ENCODE results near the gene ZNF800.

ZNF800 gene

DNA sequence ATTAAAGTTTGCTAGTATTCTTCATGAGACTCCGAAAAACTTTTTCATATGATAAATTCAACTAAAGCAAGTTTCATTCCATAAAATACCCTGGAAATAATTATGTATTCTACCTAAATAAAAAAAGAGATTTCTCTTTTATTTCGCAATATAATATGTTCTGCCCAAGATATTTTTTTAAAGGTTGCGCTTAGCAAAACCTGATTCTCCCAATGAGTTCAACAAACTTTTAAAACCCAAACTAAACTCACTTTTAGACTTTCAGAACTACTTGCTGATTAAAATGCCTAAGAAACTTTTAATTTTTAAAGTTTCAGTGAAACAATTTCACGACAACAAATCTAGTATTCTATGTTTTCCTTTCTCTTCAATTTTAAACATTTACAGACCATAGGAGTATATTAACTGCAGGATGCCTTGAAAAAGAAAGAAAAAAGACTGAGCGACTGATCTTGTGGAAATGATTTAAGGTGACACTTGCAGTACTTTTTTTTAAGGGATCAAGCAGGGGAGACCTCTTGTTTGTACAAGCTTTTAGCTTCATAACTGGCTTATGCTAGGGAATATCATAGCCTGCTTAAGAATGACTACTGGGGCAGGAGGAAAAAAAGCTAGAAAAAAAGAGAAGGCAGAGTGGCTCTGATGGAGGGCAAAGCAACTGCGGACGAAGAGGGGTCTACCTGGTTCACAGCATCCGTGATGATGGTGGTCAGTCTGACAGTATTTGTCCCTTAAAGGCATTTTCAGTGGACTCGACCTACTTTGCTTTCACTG is 1.5 kb downstream of the ZNF800 start:
- DNase-seq = no peak

DNA sequence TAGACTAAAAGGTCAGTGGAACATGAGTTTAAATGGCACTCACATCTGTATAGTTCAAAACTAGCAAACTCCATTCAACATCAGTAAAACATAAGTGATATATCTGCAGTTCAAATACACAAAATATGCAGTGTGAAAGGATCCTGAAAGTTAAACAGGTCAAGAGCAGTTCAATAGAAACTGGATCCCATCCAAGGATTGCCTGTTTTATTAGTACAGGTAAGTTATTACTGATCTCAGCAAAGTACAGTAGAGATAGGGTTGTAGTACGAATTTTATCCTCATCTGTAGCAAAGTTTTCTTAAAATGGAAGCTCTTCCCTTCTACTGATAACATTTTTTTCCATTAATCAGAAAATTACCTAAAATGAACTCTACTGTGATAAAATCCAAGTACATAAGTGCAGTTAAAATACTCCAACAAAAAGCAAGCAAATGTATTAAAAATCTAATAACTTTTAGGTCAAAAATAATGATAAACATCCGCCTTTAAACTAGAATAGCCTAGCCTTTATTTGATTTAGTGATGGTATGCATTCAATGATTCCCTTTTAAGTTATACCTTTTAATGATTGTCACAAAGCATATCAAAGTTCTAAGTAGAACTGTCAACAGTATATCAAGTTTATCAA is 2.2 kb downstream of the ZNF800 start:
- DNase-seq = no peak

DNA sequence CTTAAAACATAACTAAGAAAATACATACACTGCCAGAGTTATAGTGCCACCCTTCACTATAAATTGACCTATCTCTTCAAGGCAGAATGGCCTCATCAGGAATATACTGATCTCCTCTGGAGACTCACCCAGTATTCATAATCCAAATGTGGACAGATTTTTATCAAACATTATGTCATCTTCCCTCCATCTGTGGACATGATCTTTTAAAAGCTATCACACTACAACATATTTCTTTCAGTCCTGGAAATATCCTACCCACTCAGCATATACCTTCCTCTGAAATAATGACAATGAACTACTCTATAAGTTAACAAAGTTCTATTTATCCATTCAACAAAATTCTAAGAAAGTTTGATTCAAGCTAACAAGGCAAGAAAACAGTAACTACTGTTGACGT is 3.2 kb downstream of the ZNF800 start:
- no peak for DNase-seq

DNA sequence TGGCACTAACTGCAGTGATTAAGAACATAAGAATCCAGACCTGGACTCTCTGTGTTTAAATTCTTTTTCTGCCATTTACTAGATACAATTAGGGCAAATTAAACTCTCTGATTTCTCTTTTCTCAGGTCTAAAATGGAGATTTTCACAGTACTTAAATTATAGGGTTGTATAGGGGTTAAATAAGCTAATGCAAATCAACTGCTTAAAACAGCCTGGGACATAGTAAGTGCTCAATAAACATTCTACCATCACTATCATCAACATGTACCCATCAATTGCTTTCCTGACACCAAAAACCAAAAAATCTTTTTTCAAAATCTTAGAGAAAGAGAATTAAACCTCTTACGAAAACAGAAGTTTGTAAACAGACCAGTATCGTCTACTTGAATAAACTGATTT is 4.5 kb downstream of the ZNF800 start:
- DNase-seq = no peak

DNA sequence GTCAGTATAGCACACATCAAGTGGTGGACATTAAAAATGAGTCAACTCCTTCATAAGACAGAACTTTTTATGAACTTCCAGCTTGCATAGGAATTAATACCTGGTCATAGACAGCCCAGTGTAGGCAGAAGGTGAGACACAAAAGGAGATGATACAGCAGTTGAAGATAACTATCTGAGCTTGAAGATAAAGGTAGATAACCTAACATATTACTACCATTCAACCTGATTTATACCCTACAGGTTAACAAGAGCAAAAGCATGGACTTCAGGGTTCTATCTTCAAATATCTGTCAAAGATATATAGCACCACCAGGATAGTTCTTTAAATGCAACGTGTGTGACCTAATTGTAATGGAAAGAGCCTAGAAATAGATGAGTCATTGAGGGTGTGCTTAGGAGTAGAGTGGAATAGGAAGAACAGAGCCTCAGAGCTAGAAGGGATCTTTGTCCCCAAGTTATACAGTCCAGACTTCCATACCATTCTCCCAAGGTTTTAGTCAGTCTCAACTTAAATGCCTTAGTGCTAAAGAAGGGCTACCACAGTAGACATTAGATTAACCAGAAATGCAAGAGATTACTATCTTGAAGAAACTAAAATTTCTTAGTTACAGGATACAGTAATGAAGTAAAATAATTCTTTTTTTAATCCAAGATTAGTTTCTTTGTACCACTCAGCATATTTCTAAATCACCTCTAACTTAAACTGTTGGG is 9.2 kb downstream of the ZNF800 start:
- no peak for DNase-seq

DNA sequence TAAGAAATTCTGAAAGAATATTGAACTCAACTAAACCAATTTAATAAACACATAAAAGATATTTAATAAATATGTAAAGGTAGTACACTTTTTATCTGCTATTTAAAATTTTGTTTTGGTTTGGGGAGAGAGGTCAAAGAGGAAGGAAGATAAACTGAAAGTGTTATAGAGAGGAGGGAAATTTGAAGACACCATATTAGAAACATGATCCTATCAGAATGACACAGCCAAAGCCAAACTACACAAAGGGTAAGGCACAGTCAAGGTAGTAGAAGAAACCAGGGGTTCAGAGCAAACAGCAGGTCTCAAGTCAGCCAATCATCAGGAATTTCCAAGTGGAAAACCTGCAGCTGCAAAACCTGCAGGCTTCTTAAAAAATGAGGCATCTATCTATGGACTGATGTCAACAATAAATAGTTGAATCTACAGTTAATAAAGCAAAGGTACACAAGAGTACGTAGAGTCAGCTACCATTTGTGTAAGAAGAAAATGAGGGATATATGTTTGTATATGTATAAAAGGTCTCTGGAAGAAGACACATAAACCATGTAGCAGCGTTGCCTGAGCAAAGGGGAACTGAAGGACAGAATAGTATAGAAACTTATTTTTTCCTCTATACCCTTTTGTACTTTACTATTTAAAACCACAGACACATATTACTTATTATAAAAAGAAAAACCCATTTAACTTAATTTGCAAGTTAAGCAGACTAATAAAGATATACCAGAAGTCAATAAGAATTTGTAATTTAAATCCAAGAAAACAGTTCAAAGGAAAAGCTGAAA is 10.0 kb downstream of the ZNF800 start:
- no peak for DNase-seq

DNA sequence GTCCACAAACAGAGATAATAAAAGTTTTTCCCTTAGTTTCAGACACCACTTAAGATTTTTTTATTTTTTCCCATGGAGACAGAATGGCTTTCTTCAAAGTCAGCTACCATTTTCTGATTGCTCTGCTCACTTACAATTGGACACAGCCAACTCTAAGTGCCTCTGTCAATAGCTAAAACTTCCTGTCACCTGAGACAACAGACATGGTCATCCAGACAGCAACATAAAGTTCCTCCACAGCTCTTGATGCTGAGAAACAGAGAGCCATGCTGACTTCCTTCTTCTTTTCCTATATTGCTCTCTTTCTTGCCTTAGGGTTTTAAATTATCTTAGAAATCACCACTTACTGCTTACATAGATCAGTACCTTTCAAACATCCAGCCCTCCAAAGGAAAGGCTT is 12.0 kb downstream of the ZNF800 start:
- no peak for DNase-seq

DNA sequence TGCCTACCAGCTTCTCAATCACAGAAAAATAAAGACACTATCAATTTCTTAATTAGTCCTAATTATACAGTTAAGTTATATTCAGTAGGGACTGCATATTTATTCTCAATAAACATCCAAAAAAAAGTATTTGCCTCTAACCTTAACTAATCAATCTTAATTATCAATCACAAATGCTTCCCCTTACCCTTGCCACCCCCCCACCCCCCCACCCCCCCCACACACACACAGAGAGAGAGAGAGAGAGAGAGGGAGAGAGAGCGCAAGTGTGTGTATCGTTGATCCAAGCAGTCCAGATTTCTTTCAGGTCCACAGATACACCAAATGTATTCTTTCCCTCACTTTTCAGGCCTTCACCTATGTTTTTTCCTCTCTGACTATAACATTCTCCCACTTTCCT is 12.9 kb downstream of the ZNF800 start:
- DNase-seq = no peak

DNA sequence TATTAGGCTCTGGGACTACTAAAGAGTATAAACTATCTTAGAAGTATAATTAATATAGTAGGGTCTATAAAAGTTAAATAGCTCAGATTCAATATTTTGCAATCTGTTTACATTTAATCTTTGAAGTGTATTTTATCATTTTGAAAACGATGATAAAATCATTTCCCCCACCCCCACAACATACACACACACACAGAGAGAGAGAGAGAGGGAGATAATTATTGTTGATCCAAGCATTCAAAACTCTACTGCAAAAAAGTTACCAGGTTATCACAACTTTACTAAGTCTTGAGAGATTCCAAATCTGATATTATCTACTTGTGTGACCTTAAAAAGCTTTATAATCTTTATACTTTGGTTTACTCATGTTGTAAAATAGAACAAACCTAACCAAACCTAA is 14.0 kb downstream of the ZNF800 start:
- DNase-seq = no peak

DNA sequence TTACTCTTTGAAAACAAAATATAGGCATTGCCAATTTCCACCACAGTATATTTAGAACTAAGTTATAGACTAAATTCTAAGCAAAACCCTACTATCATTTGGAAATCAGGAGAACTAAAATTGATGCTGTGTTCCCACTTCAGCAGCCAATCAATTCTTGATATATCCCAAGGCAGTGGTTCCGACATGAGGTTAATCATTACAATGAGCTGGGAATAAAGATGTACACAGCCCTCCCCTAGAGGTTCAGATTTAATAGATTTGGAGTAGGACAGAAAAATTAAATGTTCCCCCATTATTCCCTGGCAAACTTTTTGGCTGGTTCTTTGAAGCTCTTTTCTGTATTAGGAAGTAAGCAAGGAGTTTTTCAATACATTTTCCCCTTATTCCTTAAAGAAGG is 15.1 kb downstream of the ZNF800 start:
- DNase-seq = no peak

DNA sequence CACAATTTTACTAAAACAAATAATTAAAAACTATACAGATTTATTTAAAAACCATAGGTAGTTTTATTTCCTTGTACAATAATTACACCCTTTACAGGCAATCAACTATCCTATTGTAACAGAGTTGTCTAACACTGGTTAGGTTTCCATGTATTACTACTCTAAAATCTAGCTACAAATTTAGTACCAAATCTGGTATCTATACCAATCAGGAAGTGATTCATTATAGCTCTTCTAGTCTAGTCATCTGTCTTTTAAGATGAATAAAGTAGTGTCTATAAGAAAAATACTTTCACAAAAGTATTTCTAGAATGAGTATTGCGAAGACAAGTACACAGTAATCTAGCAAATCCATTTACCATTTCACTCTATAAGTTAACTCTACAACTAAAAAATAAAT is 16.9 kb downstream of the ZNF800 start:
- DNase-seq = peak in 1 of 5 experiments; percentile 61

DNA sequence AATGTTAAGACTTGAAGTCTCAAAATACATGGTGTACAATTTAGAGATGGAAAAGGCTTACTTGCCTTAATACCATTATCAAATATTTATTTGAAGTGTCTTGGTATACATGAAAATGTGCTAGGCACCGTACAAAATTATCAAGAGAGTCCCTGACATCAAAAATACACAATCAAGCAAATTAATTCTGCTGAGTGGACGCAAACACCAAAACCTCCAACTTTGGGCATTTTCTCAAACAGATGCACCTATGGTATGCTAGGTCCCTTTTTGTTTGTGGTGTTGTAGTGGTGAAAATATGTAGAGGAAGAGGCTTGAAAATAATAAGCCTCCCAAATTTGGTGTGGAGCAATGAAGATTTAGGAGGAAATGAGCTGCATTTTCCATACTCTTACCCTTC is 24.8 kb downstream of the ZNF800 start:
- no peak for DNase-seq

DNA sequence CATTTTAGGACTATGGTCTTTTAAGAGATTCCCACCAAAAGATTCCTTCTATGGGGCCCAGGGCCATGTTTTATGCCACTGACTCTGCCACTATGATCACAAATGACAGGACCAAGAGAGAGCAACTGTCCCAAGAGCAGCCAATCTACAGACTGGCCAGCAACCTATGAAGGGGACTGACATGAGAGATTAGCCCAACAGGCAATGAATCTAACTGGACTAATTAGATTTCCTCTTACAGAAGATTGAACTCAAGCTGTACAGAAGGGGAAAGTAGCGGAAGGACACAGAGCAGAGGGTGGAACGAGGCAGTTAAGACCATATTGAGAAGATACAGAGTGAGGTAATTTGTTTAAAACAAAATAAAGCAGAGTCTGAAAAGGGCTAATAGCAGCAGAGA is 25.8 kb downstream of the ZNF800 start:
- DNase-seq = no peak

DNA sequence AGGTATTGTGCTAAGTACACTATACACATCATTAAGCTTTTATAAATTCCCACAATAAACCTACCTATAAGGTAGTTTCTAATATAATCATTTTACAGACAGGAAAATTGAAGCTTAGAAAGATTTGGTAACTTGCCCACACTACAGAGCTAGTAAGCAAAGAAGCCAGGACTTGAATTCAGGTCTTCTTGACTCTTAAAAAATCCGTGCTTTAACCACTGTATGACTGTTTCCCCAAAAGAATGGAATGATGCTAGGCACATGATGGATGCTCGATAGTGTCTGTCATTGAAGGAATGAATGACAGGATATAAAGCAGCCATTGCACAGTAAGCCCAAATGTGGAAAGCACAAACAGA is 26.6 kb downstream of the ZNF800 start:
- no peak for DNase-seq

DNA sequence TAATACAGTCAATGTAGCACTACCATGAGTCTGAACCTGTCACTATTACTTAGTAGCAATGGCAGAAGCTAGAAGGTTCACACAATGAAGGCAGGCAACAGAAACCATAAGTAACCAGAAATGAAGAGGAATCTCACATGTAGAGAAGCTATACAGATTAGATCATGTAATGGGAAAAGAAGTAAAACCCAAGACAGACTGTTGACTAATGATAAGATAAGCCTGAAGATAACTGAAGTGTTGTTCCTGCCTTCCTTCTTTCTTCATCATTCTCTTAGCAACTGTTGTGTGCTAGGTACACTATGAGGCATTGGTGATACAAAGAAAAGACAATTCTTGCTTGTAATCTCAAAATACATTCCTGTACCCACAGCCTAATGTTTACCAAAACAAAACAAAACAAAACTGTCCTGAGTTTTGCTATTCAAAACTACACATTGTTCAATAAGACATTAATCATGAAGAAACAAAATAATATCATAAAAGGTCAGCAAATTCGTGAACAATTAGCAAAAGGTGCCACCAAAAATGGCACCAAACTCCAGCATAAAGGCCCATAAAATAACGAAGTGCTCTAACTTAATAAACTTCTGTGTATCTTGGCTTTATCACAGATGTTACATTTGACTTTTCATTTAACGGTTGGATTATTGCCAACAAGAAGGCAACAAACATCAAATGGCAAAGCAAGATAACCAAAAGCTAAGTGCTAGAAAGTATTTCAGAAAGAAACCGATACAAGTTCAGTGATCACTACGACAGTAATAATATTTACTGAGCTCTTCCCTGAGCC is 27.1 kb downstream of the ZNF800 start:
- DNase-seq = no peak

DNA sequence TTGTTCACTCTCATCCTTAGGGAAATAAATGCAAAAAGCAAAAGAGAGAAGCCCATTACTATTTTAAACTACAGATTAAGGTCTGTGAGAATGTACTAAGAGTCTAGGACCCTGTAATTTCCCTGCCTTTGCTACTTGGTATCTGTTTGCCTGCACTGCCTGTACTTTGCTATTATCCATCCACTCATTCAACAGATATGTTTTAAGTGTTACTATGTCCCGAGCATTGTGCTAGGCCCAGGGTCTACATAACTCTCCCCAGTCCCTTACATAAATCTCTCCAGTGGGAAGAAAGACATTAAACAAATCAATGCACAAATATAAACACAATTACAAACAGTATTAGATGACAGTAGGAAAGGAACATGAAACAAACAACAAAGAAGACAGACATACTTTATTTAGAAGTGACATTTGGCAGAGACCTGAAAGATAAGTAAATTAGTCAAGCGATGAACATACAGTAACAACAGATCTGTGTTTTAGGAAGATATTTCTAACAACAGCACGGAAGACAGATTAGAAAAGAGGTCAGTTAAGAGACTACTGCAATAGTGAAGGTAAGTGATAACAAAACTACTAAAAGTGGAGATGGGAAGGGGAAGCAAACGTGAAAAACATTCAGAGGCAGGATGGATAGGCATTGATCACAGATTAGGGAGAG is 30.0 kb downstream of the ZNF800 start:
- DNase-seq = no peak

DNA sequence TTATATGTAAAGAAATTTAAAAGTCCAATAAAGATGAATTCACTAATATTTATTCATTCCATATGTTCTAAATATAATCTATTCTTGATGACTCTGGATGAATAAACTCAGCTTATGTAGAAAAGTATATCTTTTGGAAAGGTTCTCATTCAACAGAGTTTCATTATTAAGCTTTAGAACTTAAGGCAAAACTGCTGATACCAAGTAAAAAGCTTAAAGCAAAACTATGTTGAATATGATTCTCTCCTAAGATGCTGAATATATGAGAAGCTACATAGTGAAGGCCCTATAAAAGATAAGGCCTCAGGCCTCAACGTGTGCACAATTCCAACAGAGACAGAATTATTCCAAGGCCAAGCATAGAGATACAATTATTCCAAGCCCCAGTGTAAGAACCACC is 30.8 kb downstream of the ZNF800 start:
- no peak for DNase-seq

DNA sequence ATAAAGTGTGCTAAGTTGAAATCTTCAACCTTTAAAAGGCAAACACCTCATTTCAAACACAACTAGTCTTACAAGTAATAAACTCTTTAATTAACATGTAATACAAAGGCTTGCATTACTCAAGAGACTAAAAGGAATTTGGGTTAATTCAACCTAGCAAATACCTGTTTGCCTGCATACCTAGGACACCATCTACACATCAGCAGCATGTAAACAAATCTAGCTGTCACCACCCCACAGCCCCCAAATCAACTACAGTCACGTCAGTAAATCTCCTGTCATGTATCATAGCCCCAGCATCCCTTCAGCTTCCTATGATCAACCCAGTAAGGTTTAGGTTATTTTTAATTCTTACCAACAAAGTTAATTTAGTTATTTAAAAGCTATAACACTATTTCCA is 33.5 kb downstream of the ZNF800 start:
- no peak for DNase-seq

DNA sequence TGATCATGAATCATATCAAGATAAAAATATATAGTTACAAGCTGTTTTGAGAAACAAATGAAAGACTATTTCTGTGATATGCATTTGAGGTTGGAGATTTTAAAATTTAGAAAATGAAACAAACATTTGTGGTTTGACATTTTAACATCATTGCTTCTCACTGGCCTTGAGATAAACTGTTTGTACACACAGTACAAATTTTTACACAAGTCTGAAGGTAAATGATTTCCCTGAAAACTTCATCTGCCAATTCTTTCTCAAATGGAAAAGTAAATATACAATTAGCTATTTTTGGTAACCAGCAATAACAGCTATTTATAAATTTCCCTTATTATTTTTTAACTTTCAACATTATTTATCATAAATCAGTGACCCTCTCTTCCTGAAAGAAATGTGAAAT is 38.6 kb downstream of the ZNF800 start:
- DNase-seq = no peak

DNA sequence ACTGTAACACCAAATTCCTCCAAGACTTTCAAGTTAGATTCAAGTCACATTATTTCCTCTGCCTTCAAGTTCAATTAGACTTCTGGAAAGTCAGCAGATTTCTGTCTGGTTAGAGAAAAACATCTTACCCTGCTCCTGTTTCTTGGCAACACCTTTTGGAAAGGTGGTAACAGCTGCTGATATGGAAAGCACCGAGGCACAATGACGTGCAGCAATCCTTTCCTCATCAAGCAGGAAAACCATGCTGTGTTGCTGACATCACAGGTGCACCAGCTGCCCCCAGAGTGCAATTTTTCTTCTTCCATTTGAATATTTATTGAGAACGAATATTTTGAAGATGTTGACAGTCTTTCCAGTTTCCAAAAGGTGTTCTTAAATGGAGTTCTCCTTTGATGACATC is 41.9 kb downstream of the ZNF800 start:
- DNase-seq = no peak

DNA sequence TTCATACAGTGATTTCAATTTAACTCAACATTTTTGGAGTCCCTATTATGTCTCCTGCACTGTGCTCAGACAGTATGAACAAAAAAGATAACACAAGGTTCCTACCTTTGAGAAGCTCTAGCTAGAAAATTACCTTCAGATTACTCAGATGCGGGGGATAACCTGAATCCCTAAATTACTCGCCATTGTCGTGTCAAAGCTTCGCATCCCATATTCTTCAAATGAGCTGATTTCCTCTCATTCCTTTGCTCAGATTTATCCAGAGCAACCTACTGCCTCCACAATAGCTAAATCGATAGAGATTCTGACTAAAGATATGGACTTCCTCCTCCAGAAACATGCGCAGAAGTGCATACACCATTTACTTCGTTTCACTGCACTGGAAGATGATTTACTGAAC is 42.6 kb downstream of the ZNF800 start:
- no peak for DNase-seq

DNA sequence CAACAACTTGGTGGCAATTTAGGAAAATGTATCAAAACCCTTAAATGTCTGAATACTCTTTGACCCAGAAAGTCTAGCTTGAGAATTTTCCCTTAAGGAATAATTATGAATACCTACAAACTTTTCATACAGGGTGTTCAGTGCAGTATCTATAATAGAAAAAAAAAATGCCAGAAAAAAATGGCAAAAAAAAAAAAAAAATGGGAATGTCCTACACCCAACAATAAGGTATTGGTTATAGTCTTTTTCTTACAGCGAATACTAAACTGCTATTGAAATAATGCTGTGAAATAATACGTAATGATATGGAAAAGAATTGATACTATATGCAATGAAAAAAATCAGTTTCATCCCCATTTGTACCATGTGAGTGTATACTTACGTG is 44.3 kb downstream of the ZNF800 start:
- no peak for DNase-seq

Data from T-helper 2 cell (primary cell).